WERI-Rb-1 (cell line): ENCODE measurements around the gene LAD1.

Experiments
- DNase-seq: peaks from one replicate; pipeline ENCODE4 v3.0.0-alpha.2; 2020
- H3K27ac ChIP-seq: fragments of 250-450 bp; sonication (Bioruptor Pico); 2 replicates; pipeline ENCODE4 v1.5.1; 2020; ENCODE audit warnings: mild to moderate bottlenecking, moderate library complexity
- H3K27me3 ChIP-seq: fragments of 250-450 bp; sonication (Bioruptor Pico); 2 replicates; pipeline ENCODE4 v1.5.1; 2021; ENCODE audit warnings: mild to moderate bottlenecking, low read depth, moderate library complexity; ENCODE audit not compliant: insufficient read depth, severe bottlenecking
- H3K36me3 ChIP-seq: fragments of 250-450 bp; sonication (Bioruptor Pico); 2 replicates; pipeline ENCODE4 v1.5.1; 2020; ENCODE audit warnings: mild to moderate bottlenecking, moderate library complexity
- H3K4me3 ChIP-seq: 2 replicates; pipeline ENCODE4 v1.5.1; 2011; ENCODE audit warnings: low read depth, mild to moderate bottlenecking, control low read depth, low read length
- H3K9me3 ChIP-seq: fragments of 250-450 bp; sonication (Bioruptor Pico); 2 replicates; pipeline ENCODE4 v1.5.1; 2021; ENCODE audit warnings: mild to moderate bottlenecking, moderate library complexity; ENCODE audit not compliant: severe bottlenecking
- TF ChIP-seq, protein P1 (sequence below): IDR thresholded peaks from 2 replicates; pipeline ENCODE4 v1.5.1; 2011; ENCODE audit warnings: low read depth, mild to moderate bottlenecking, control low read depth, inconsistent platforms, low read length

The LAD1 gene

DNA sequence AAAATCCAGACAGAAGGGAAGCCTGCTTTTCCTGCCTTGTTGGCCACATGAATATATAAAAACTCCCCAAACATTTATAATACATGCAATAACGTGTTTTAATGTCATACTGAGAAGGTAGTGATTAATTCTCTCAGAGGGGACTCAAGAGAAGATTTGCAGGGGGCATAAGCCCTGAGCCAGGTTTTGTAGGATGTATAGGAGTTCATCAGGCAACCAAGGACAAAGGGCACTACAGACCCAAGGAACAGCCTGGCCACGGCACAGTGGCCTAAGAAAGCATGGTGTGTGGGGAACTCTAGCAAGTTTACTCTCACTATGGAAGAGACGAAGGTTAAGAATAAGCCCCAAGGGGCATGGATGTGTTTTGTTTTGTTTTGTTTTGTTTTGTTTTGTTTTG lies 37.8 kb upstream of the LAD1 start:
- Histone ChIP-seq H3K36me3 (no peaks in the 10 kb centered on the region), H3K4me3 (no peak overlapping the region), H3K27ac (no peak overlapping the region), H3K27me3 (no peaks in the 10 kb centered on the region), H3K9me3 (peaks cover 13% of the 10 kb centered on the region)
- TF ChIP-seq, protein P1, sequence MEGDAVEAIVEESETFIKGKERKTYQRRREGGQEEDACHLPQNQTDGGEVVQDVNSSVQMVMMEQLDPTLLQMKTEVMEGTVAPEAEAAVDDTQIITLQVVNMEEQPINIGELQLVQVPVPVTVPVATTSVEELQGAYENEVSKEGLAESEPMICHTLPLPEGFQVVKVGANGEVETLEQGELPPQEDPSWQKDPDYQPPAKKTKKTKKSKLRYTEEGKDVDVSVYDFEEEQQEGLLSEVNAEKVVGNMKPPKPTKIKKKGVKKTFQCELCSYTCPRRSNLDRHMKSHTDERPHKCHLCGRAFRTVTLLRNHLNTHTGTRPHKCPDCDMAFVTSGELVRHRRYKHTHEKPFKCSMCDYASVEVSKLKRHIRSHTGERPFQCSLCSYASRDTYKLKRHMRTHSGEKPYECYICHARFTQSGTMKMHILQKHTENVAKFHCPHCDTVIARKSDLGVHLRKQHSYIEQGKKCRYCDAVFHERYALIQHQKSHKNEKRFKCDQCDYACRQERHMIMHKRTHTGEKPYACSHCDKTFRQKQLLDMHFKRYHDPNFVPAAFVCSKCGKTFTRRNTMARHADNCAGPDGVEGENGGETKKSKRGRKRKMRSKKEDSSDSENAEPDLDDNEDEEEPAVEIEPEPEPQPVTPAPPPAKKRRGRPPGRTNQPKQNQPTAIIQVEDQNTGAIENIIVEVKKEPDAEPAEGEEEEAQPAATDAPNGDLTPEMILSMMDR: no peak
- DNase-seq: no peak

DNA sequence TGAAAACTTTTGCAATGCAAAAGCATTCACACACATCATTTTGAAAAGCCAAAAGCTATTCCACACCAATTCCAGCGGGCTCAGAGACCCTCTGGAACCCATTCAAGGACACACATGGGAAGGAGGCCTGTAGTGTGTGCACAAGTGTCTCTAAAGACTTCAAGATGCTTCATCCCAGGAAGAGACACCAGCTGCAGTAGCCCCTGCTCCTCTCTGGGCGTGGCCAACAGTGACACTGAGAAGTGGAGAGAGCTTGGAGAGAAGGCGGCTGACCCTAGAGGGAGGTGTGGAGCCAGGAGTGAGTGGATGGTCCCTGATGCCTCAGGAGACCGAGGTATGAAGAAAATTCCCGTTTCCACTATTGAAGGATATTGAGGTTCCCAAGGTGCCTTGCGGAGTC lies 37.3 kb upstream of the LAD1 start:
- Histone ChIP-seq H3K27ac (no peak overlapping the region), H3K27me3 (no peaks in the 10 kb centered on the region), H3K4me3 (no peak overlapping the region), H3K9me3 (peaks cover 10% of the 10 kb centered on the region), H3K36me3 (no peaks in the 10 kb centered on the region)
- TF ChIP-seq, protein P1: peak; percentile 82
- peak; percentile 94 for DNase-seq

DNA sequence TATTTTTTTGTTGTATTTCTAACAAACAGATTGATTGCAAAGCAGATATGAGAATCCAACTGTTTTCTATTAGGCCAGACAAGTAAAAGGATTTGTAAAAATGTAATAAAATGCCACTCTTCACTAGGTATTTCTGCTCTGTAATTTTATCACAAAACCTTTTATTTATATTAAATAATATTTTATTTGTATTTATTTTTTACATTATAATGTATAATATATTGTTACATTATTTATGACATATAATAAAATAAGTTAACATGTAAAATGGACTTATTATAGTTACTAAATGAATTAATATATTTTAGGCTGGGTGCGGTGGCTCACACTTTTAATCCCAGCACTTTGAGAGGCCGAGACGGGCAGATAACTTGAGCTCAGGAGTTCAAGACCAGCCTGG lies 35.1 kb upstream of the LAD1 start:
- Histone ChIP-seq H3K9me3 (no peaks in the 10 kb centered on the region), H3K4me3 (no peak overlapping the region), H3K36me3 (no peaks in the 10 kb centered on the region), H3K27ac (no peak overlapping the region), H3K27me3 (no peaks in the 10 kb centered on the region)
- TF ChIP-seq, protein P1: no peak
- no peak for DNase-seq

DNA sequence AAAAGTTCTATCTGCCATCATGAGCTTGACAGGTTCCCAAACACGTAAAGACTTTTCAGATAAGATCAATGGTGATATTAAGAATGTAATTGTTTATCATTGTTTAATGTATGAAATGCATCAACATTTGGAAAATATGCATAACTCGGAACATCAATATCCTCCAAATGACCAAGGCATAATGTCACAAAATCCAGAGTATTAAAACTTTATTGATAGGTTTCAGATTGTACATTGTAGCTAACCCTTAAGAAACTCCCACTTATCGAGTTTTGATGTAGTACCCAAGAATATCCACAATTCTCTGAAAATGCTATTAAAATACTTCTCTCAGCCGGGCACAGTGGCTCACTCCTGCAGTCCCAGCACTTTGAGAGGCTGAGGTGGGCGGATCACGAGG lies 34.5 kb upstream of the LAD1 start:
- Histone ChIP-seq H3K9me3 (no peaks in the 10 kb centered on the region), H3K36me3 (no peaks in the 10 kb centered on the region), H3K27ac (no peak overlapping the region), H3K4me3 (no peak overlapping the region), H3K27me3 (no peaks in the 10 kb centered on the region)
- no peak for DNase-seq
- TF ChIP-seq, protein P1: no peak

DNA sequence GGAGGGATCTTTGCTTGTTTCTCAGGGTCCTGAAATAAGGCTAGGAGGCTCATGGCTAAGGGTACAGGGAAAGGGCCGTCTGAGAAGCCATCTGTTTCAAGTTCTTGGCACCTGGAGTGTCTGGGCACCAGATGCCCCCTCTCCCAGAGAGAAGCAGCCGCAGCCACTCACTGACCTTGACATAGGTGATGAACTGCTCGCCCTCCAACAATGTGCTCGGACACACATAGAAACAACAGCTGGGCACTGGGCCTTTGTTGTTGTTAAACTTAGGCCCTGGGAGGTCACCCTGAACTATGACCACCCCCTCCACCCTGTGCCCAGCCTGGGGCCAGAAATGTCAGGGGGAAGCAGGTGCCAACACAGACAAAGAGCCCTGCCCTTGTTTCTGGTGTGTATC lies 31.7 kb upstream of the LAD1 start:
- Histone ChIP-seq H3K4me3 (no peak overlapping the region), H3K9me3 (peaks cover 2% of the 10 kb centered on the region), H3K36me3 (no peaks in the 10 kb centered on the region), H3K27ac (no peak overlapping the region), H3K27me3 (no peaks in the 10 kb centered on the region)
- TF ChIP-seq, protein P1: no peak
- DNase-seq: no peak

DNA sequence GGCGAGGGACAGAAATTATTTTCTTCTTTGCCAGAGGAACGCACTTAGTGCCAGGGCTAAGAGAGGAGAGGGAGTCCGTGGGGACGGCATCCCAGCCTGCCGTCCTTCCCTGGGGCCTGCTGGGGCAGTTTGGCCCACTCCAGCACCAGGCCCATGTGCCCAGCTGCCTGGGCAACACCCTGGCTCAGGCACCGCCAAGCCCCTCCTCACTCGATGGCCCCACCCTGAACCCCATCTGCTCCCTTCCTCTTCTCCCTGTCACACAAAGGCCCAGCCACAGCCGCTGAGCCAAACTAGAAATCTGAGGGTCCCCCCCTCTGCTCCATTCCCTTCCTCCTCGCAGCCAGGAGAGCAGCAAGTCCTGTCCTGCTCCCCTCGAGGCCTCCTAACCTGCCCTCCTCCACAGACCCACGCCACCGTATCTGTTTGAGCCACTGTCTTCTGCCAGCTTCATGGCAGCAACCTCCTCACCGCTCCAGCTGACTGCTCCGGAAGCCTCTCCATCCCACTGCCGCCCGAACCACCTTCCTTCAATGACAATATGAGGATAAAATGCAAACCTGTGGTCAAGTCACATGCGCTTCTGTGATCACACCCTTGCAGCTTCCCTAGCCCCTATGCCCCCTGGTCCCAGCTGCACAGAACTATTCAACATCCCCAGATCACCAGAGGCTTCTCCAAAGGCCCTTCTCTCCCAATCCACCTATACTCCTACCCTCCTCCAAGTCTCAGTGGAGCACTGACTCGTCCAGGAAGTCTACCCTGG lies 30.8 kb upstream of the LAD1 start:
- peaks cover 10% of the 10 kb centered on the region for H3K9me3 ChIP-seq
- no peak overlapping the region for H3K4me3 ChIP-seq
- H3K27me3 ChIP-seq: no peaks in the 10 kb centered on the region
- no peak for DNase-seq
- TF ChIP-seq, protein P1: no peak
- H3K27ac ChIP-seq: no peak overlapping the region; the same call in 1 of the 2 replicates
- H3K36me3 ChIP-seq: no peaks in the 10 kb centered on the region
